Astrocyte (in vitro differentiated cells and primary cell): ENCODE measurements around the gene SLC6A7. TPM values are rescaled to one million over a fixed set of nuclear protein-coding genes. Genes with fewer than 3 reads are reported as not detected.

Experiments
- DNase-seq: peaks from one replicate; pipeline ENCODE4 v3.0.0-alpha.2; 2010; ENCODE audit warnings: low read depth
- FAIRE-seq: peaks from 2 replicates; lab custom pipeline; 2011; peaks lifted over from hg19 to GRCh38; lab: Jason Lieb, UNC
- H2AFZ ChIP-seq: 2 replicates; pipeline ENCODE4 v1.6.0; 2012; ENCODE audit warnings: low read depth, low read length, inconsistent platforms
- H3K27ac ChIP-seq: 2 replicates; pipeline ENCODE4 v1.5.1; 2011; ENCODE audit warnings: low read depth, low read length, inconsistent platforms
- H3K27me3 ChIP-seq: 2 replicates; pipeline ENCODE4 v1.6.0; 2011; ENCODE audit warnings: low read length, inconsistent platforms; ENCODE audit not compliant: insufficient read depth
- H3K36me3 ChIP-seq: 2 replicates; pipeline ENCODE4 v1.5.1; 2011; ENCODE audit warnings: low read length, inconsistent platforms; ENCODE audit not compliant: insufficient read depth
- H3K4me1 ChIP-seq: 2 replicates; pipeline ENCODE4 v1.5.1; 2011; ENCODE audit warnings: low read length, inconsistent platforms; ENCODE audit not compliant: insufficient read depth
- H3K4me2 ChIP-seq: 2 replicates; pipeline ENCODE4 v1.6.0; 2012; ENCODE audit warnings: low read length, inconsistent platforms
- H3K4me3 ChIP-seq: 2 replicates; pipeline ENCODE4 v1.5.1; 2011; ENCODE audit warnings: low read depth, mild to moderate bottlenecking, low read length, inconsistent platforms; ENCODE audit not compliant: insufficient read depth
- H3K79me2 ChIP-seq: 2 replicates; pipeline ENCODE4 v1.6.0; 2012; ENCODE audit warnings: mild to moderate bottlenecking, low read length, inconsistent platforms; ENCODE audit not compliant: insufficient read depth
- H3K9ac ChIP-seq: 2 replicates; pipeline ENCODE4 v1.6.0; 2012; ENCODE audit warnings: mild to moderate bottlenecking, low read length, inconsistent platforms
- H3K9me3 ChIP-seq: 2 replicates; pipeline ENCODE4 v1.5.1; 2012; ENCODE audit warnings: low read depth, mild to moderate bottlenecking, low read length, inconsistent platforms; ENCODE audit not compliant: insufficient read depth
- H4K20me1 ChIP-seq: 2 replicates; pipeline ENCODE4 v1.6.0; 2012; ENCODE audit warnings: low read length, inconsistent platforms; ENCODE audit not compliant: insufficient read depth
- H3K27ac Mint-ChIP-seq: one replicate; pipeline ENCODE4 v1.8.0; 2021; ENCODE audit warnings: mild to moderate bottlenecking, mixed read lengths; ENCODE audit not compliant: unreplicated experiment
- H3K27me3 Mint-ChIP-seq: one replicate; pipeline ENCODE4 v1.8.0; 2021; ENCODE audit warnings: low read depth, mixed read lengths; ENCODE audit not compliant: unreplicated experiment
- H3K36me3 Mint-ChIP-seq: one replicate; pipeline ENCODE4 v1.8.0; 2021; ENCODE audit warnings: low read depth, mixed read lengths; ENCODE audit not compliant: unreplicated experiment
- H3K4me1 Mint-ChIP-seq: one replicate; pipeline ENCODE4 v1.8.0; 2021; ENCODE audit warnings: low read depth, mixed read lengths; ENCODE audit not compliant: unreplicated experiment
- H3K4me3 Mint-ChIP-seq: one replicate; pipeline ENCODE4 v1.8.0; 2021; ENCODE audit warnings: mild to moderate bottlenecking, moderate library complexity, mixed read lengths; ENCODE audit not compliant: unreplicated experiment
- H3K9me3 Mint-ChIP-seq: one replicate; pipeline ENCODE4 v1.8.0; 2021; ENCODE audit warnings: mild to moderate bottlenecking, mixed read lengths; ENCODE audit not compliant: unreplicated experiment
- EZH2 ChIP-seq: IDR thresholded peaks from 2 replicates; pipeline ENCODE4 v1.6.1; 2012; ENCODE audit warnings: mild to moderate bottlenecking, low read length, inconsistent platforms; ENCODE audit not compliant: insufficient read depth
- total RNA-seq: library from RNA; stranded (reverse); gene quantifications from 2 replicates; pipeline ENCODE4 v1.2.1, GENCODE V29; 2021
- TF ChIP-seq, protein P1 (sequence below): IDR thresholded peaks from 2 replicates; pipeline ENCODE4 v1.5.1; 2011; ENCODE audit warnings: low read depth, mild to moderate bottlenecking, inconsistent platforms, low read length, moderate library complexity; ENCODE audit not compliant: insufficient read depth

The SLC6A7 gene
- total RNA-seq, 1 donor from 2014 or later: not detected

- H3K27ac Mint-ChIP-seq: no peak overlapping the region
- Histone ChIP-seq H2AFZ (no peak overlapping the region), H3K9ac (no peak overlapping the region), H3K4me3 (no peak overlapping the region), H3K27me3 (no peaks in the 10 kb centered on the region), H3K79me2 (no peaks in the 10 kb centered on the region), H3K4me1 (peaks cover 5% of the 10 kb centered on the region), H3K27ac (no peak overlapping the region), H3K36me3 (no peaks in the 10 kb centered on the region), H3K9me3 (no peaks in the 10 kb centered on the region), H4K20me1 (no peaks in the 10 kb centered on the region), H3K4me2 (no peak overlapping the region)
- H3K27me3 Mint-ChIP-seq: peaks cover 5% of the 10 kb centered on the region
- TF ChIP-seq EZH2: no peak
- TF ChIP-seq, protein P1, sequence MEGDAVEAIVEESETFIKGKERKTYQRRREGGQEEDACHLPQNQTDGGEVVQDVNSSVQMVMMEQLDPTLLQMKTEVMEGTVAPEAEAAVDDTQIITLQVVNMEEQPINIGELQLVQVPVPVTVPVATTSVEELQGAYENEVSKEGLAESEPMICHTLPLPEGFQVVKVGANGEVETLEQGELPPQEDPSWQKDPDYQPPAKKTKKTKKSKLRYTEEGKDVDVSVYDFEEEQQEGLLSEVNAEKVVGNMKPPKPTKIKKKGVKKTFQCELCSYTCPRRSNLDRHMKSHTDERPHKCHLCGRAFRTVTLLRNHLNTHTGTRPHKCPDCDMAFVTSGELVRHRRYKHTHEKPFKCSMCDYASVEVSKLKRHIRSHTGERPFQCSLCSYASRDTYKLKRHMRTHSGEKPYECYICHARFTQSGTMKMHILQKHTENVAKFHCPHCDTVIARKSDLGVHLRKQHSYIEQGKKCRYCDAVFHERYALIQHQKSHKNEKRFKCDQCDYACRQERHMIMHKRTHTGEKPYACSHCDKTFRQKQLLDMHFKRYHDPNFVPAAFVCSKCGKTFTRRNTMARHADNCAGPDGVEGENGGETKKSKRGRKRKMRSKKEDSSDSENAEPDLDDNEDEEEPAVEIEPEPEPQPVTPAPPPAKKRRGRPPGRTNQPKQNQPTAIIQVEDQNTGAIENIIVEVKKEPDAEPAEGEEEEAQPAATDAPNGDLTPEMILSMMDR: no peak
- H3K9me3 Mint-ChIP-seq: no peaks in the 10 kb centered on the region
- FAIRE-seq (no peak), DNase-seq (no peak)
- no peaks in the 10 kb centered on the region for H3K36me3 Mint-ChIP-seq
- peaks cover 21% of the 10 kb centered on the region for H3K4me1 Mint-ChIP-seq
- no peak overlapping the region for H3K4me3 Mint-ChIP-seq
Observed at GRCh38 chr5:150258130-150258529, 68.3 kb downstream of the SLC6A7 start.

Other genes starting within 250 kb of the SLC6A7 start
- gene PDE6A, start 245.3 kb upstream of the SLC6A7 start, total RNA-seq: 0.14 and 0.17 TPM in 2 replicates
- 19.8 and 25.2 TPM in 2 replicates for gene SLC26A2, start 229.3 kb upstream of the SLC6A7 start, total RNA-seq
- 5.5 and 6.2 TPM in 2 replicates for gene TIGD6, start 189.4 kb upstream of the SLC6A7 start, total RNA-seq
- 58.1 and 58.6 TPM in 2 replicates for gene HMGXB3, start 189.3 kb upstream of the SLC6A7 start, total RNA-seq
- gene CSF1R, start 103.5 kb upstream of the SLC6A7 start, total RNA-seq: 1.4 and 1.6 TPM in 2 replicates
- gene PDGFRB, start 34.2 kb upstream of the SLC6A7 start, total RNA-seq: 78.8 and 96.6 TPM in 2 replicates
- 0.50 TPM in 1 of 2 replicates, not detected in the other for gene CDX1, start 23.3 kb upstream of the SLC6A7 start, total RNA-seq
- gene CAMK2A, start 99.7 kb downstream of the SLC6A7 start, total RNA-seq: 1.2 and 1.6 TPM in 2 replicates
- 21.4 and 23.0 TPM in 2 replicates for gene ARSI, start 112.8 kb downstream of the SLC6A7 start, total RNA-seq
- gene TCOF1, start 167.6 kb downstream of the SLC6A7 start, total RNA-seq: 36.1 and 47.5 TPM in 2 replicates
- gene CD74, start 222.8 kb downstream of the SLC6A7 start, total RNA-seq: 9.1 and 15.7 TPM in 2 replicates